HG02642 (cell line): ENCODE measurements around the gene RBBP4.
"Not testable (repeated sequence)": the region's sequence is repeated elsewhere in the genome, so short reads cannot be mapped to it uniquely, and the experiment has no call there.

ENCODE experiments used
- ATAC-seq: cut with Tn5 transposase; IDR thresholded peaks from one replicate; pipeline ENCODE4 v1.9.1; 2021; ENCODE audit warnings: mild to moderate bottlenecking; ENCODE audit not compliant: unreplicated experiment, poor library complexity

Gene RBBP4

DNA sequence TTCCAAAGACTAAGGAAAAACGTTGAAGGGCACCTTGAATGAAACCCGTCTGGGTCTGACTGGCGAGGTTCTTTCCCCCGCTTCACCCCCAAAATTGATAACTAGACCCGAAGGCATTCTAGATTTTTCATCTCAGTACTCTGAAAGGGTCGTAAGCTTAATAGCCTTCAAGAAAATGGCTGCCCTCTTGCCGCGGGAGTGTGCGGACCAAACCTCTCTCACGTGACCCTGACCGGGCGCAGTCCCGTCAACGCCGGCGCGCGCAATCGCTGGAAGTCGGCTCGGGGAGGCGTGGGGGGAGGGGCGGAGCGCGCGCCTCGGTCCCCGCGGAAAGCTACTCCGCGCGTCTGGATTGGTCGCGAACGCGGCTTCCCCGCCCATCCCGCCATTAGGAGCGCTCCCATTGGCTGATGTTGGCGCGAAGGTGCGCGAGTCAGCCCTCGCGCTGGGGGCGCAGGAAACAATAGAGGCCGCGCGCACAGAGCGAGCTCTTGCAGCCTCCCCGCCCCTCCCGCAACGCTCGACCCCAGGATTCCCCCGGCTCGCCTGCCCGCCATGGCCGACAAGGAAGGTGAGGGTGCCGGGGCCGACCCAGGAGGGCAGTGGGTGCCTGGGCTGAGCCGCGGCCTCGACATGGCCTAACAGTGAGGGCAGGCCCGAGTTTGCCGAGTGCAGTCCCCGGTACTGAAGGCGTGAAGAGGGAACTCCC lies at the start of gene RBBP4:
RBBP4 (plus strand) TSS at position 457 of the 709 bp plus-strand sequence; CDS start at position 556, 99 bp downstream.
- peak; percentile 89 for ATAC-seq

DNA sequence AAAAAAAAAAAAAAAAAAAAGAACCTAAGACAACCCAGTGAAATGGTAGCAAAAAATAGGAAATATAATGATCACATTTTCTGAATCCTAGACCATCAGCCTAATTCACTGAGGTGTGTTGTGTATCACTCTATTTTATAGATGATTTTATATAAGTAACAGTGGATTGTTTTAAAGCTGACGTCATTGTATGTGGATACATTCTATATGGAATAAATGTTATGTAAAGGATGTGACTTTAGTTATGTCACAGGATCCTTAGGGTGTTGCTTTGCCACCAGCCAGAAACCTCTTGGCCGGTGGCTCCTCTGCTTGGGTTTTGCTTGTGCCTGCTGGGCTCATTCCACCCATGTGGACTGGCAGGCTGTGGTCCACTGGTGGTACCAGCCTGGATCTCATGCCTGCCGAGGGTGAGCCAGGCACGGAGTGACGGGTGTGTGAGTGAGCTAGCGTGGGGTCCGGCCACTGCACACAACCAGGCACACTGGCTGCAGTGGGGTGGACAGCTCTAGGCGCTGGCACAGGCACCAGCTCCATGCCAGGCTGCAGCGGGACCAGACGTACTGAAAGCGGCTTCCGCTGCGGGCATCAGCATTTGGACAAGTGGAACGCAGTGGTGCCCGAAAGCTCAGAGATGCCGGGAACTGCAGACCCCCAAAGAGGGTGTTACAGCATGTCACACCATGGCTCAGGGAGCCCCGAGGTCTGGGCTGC lies 45.1 kb upstream of the RBBP4 start:
- no peak for ATAC-seq

DNA sequence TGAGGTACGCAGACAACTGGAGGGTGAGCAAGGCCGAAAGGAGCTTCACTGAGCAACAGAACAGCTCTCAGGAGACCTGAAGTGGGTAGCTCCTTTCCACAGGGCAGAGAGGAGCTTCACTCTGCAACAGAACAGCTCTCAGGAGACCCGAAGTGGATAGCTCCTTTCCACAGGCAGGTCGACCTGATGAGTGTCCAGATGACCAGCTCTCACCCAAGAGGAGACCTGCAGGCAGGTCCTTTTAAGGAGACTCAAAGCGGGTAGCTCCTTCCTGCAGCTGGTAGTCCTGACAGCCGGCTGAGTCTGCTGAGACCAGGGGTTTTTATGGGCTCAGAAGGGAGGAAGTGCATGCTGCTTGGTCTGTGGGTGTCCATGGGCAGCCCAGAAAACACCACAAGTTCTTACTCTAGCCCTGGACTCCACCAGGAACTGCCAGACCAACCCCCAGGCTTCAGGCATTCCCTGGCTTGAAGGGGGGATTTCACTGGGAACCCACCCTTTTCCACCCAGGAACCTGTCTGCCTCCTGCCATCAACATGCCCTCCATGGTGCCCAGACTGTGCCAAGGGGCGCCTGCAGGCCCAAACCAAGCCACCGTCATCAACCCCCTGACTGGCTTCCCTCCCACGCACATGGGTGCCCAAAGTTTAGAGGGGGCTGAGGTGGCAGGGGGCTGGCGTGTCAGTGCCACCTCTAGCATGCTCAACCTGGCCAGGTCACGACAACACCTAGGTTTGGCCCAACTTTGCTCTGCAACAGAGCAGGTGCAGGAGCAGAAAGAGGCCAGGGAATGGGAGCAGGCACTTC lies 44.2 kb upstream of the RBBP4 start:
- no peak for ATAC-seq

DNA sequence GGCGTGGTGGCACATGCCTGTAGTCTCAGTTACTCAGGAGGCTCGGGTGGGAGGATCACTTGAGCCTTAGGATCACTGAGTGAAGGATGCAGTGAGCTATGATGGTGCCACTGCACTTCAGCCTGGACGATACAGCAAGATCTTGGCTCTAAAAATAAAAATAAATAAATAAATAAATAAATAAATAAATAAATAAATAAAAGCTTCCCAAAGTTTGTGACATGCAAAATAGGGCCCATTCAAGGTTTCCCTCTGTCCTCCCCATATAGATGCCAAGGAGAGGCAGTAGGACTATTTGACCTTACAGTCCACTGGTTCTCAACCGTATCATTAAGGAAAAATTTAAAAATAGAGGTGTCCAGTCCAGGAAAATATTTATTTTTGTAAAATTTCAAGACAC lies 41.8 kb upstream of the RBBP4 start:
- no peak for ATAC-seq

DNA sequence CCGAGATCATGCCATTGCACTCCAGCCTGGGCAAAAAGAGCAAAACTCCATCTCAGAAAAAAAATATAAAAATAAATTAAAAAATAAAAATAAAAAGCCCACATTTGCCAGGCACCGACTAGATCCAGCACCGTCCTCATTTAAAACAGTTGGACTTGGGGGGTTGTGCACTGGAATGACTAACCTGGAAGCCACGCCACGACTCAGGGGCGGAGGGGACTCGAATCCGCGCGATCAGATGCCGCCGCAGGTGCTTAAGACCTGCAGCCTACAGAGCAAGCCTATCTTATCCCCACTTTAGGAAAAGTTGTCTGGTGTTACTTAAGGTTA lies 39.2 kb upstream of the RBBP4 start:
- ATAC-seq: no peak

DNA sequence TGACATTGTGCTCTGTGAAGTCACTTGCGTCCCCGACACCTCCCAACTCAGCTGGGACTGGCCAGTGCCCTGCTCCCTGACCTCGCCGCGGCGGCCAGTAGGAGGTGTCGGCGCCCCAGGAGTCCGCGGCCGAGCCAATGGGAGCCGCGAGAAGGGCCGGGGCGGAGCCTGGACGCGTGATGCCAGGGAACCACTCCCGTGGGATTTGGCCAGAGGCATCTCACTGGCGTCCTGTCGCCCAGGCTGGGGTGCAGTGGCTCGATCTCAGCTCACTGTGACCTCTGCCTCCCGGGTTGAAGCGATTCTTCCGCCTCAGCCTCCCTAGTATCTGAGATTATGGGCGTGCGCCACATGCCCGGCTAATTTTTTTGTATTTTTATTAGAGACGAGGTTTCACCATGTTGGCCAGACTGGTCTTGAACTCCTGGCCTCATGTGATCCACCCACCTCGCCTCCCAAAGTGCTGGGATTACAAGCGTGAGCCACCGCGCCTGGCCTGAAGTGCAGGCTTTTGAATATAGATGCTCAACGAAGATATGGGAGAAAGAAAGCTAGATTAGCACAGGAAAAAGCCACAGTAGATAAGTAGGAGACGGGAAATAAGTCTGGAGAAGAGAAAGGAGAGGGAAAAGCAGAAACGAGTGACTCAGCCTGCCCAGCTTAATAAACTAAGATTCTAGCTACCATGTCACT lies 38.7 kb upstream of the RBBP4 start:
- ATAC-seq: peak; percentile 92

DNA sequence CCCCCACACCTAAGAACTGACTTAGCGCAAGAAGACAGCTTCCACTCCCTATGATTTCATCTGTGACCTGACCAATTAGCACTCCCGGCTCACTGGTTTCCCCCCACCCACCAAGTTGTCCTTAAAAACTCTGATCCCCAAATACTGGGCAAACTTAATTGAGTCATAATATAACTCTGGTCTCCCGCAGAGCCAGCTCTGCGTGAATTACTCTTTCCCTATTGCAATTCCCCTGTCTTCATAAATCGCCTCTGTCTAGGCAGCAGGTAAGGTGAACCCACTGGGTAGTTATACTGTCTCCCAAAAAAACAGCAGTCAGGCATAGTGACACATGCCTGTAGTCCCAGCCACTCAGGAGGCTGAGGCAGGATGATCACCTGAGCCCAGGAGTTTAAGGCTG lies 37.5 kb upstream of the RBBP4 start:
- no peak for ATAC-seq

DNA sequence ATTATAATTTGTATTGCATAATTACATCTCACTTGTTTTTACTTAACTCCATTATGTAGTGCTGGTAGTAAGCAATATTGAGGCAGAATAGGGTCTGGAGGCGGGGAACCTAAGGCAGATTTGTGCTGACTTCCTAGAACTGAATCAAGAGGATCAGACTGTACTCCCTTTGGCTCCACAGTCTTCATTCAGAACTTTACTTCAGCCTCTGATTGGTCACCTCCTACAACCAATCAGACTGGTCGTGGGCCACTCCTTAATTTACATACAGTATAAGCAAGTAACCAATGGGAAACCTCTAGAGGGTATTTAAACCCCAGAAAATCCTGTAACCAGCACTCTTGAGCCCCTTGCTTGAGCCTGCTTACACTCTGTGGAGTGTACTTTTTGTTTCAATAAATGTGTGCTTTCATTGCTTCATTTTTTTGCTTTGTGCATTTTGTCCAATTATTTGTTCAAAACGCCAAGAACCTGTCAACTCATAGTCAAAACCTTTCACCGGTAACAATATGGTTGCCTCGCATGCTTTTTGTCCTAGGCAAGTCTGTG lies 32.3 kb upstream of the RBBP4 start:
- no peak for ATAC-seq

DNA sequence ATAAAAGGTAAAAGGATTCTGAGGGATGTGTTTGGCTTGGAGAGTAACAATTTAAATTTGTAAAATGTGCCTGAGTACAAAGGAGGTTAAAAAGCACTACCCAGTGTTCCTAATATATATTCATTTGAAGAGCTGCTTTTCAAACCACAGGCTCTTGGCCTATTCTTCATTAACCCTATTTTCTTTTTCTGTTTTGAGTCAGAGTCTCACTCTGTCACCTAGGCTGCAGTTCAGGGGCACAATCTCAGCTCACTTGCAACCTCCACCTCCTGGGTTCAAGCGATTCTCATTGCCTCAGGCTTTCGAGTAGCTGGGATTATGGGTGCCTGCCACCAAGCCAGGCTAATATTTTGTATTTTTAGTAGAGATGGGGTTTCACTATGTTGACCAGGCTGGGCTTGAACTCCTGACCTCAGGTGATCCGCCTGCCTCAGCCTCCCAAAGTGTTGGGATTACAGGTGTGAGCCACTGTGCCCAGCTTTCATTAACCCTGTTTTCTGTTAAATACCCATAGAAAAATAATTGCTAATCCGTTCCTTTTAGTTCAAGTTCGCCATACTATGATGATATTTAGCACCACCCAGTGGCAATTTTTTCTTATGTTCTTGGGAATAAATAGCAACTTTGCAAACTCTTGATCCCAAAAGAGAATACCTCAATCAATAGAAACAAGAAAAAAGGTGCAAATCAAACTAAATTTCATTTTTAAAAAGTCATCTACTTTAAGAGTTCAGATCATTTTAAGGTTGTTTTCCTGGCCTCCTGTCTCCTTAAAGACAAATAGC lies 31.1 kb upstream of the RBBP4 start:
- ATAC-seq: peak; percentile 67

DNA sequence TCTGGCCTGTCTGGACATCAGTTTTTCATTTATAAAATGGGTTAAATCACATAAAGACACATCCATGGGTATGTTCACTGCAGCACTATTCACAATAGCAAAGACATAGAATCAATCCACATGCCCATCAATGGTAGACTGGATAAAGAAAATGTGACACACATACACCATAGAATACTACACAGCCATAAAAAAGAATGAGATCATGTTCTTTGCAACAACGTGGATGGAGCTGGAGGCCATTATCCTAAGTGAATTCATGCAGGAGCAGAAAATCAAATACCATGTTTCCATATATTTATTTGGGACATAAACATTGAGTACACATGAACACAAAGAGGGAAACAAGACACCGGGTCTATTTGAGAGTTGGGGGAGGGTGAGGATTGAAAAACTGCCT lies 28.8 kb upstream of the RBBP4 start:
- ATAC-seq: no peak

DNA sequence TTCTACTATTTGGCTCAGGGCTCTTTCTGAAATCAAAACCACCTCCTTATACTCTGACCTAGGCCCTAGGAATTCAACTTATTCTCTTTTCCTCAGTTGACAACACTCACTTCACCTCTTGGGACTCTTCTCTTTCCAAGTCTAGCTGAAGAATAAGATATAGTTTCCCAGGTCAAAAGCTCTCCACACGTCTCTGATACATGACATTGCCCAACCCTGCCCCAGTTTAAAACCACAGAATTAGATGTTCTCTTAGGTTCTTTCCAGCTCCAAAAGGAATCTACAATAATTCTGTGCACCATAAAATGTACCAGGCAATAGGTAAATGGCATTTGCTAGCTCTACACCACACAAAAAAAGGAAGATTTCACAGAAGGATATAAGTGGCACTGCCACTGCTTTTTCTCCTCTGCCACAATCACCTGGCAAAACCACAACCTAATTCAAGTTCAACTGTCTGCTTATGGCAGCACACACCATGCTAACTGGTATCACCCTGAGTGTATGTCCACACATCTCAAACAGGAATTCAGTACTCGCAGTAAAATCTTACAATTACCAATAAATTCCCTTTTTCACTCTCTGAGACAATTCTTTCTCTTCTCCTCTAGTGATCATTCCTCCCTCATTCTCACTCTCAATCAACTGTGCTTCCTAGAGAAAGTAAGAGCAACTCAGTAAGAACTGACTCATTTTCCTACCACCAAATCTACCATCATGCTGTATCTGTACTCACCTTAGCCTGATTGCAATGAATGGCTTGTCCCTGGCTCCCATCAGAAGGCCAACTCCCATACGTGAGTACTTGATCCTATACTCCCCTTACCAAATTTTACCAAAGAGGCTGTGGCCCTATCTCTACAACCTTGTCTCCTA lies 28.0 kb upstream of the RBBP4 start:
- ATAC-seq: no peak

DNA sequence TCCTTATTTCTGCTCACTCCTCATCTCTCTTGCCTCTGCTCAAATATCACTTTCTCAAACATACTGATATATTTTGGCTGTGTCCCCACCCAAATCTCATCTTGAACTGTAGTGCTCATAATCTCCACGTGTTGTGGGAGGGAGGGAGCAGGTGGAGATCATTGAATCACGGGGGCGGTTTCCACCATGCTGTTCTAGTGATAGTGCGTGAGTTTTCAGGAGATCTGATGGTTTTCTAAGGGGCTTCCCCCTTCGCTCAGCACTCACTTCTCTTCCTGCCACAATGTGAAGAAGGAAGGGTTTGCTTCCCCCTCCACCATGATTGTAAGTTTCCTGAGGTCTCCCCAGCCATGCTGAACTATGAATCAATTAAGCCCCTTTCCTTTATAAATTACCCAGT lies 27.2 kb upstream of the RBBP4 start:
- no peak for ATAC-seq

DNA sequence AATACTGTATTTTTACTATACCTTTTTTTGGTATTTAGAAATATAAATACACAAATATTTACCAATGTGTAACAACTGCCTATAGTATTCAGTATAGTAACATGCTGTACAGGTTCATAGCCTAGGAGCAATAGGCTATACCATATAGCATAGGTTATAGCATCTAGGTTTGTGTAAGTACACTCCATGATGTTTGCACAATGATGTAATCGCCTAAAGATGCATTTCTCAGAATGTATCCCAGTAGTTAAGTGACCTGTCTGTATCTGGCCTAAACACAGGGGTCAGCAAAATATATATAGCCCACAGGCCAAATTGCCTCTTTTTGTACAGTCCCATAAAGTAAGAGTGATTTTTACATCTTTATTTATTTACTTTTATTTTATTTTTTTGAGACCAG lies 24.8 kb upstream of the RBBP4 start:
- ATAC-seq: no peak

DNA sequence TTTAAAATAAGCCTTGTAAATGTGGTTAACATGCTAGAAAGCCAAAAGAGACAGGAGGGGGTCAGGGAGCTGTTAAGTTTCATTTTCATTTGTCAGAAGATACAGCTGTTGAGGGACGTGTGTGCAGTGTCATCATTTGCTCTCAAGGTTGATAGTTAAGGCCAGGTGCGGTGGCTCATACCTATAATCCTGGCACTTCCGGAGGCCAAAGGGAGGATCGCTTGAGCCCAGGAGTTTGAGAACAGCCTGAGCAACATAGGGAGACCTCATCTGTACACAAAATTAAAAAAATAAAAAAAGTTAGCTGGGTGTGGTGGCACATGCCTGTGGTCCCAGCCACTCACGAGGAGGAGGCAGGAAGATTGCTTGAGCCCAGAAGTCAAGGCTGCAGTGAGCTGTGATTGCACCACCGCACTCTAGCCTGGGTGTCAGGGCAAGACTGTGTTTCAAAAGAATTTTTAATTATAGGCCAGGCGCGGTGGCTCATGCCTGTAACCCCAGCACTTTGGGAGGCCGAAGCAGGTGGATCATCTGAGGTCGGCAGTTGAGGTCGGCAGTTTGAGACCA lies 23.3 kb upstream of the RBBP4 start:
- ATAC-seq: peak; percentile 66

DNA sequence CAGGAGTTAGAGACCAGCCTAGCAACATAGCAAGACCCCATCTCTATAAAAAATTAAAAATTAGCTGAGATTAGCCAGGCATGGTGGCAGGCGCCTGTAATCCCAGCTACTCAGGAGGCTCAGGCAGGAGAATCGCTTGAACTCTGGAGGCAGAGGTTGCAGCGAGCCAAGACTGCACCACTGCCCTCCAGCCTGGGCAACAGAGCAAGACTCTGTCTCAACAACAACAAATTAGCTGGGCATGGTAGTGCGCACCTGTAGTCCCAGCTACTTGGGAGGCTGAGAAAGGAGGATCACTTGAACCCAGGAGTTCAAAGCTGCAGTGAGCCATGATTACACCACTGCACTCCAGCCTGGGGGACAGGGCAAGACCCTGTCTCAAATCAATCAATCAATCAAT lies 20.8 kb upstream of the RBBP4 start:
- not testable (repeated sequence) for ATAC-seq

DNA sequence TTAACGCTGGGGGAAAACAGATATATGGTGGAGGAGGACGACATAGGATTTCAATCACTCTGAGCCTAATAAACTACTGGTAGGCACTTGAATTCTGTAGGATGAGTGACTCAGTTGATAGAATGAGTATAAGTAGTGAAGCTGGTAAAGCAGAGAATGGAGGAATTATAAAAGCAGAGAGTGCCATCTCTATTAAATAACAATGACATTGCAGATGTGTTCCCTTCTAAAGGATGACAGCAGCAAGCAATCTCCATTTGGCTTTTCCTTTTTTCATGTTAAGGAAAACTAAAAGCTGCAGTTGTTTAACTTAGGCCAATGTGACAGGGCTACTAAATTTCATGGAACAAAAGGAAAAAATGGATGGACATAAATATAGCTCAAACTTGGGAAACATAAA lies 18.2 kb upstream of the RBBP4 start:
- ATAC-seq: no peak

DNA sequence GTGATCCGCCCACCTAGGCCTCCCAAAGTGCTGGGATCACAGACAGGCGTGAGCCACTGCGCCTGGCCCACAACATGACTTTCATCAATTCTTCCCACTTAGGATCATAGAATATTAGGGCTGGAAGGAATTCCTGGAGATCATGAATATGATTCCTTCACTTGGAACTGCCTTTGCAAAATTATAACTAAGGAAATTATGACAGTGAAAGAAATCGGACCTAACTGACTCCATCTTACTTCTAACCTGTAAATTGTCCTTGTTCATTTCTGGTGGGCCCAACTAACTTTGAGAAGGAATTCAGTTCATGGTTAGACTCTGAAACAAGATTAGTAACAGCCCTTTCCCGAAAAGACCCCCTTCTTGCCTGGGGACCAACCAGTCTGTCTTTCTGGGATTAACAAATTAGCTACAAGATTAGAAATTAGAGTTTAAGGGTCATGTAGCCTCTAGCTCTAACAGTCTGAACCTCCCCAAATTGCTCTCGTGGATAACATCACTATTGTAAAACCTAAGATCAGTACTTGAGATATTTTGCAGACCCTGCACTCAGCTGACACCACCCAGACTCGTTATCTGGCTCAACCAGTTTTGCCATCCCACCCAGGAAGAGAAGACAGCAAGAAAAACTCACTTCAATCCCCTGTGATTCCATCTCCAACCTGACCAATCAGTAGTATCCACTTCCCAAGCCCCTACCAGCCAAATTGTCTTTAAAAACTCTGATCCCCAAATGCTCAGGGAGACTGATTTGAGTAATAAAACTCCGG lies 15.3 kb upstream of the RBBP4 start:
- ATAC-seq: no peak
